Small intestine (tissue), 4 donors: ENCODE results near the gene MUC13. TPM values are rescaled to one million over a fixed set of nuclear protein-coding genes. Genes with fewer than 3 reads are reported as not detected.

Experiments
- polyA plus RNA-seq, 4 donors: library from polyadenylated mRNA; stranded (reverse) in 3 of 4; unstranded in 1 of 4; fragments of 200-250 nt in 3 of 4; fragments of 120-200 nt in 1 of 4; gene quantifications; one replicate each; pipeline versions ENCODE4 v1.2.1 to v1.2.3, GENCODE V29; 2013
- donor health status: healthy with polysubstance abuse.
- donor health status: Bipolar disorder and iron deficiency.
- donor health status: healthy.

MUC13 gene
- polyA plus RNA-seq, 4 donors: 178 to 1,389 (median 408) TPM

Other genes starting within 250 kb of the MUC13 start
- 10 to 100 TPM; 12.1 to 33.3 (median 19.5) TPM for gene UMPS, start 204.3 kb downstream of the MUC13 start, polyA plus RNA-seq
- 10 to 100 TPM in 3 of 4 donors, 1 to 10 TPM in 1; 9.4 to 74.3 (median 21.9) TPM for gene ITGB5, start 47.4 kb downstream of the MUC13 start, polyA plus RNA-seq
- gene HEG1, start 121.2 kb upstream of the MUC13 start, polyA plus RNA-seq: 10 to 100 TPM in 2 of 4 donors, under 1 TPM in 2; 0.27 to 16.6 (median 5.5) TPM